OCI-LY3 (cell line): ENCODE results near the gene SLC7A6OS.

Experiments
- EZH2phosphoT487 ChIP-seq: fragments of 200-600 bp; shearing (Covaris generic); IDR thresholded peaks from 2 replicates; pipeline ENCODE4 v1.6.1; 2018; ENCODE audit warnings: antibody characterized with exemption, mixed run types, low read depth
- TF ChIP-seq, protein P1 (sequence below): fragments of 200-600, 300-600 bp; sonication (generic); IDR thresholded peaks from 2 replicates; pipeline ENCODE4 v1.5.1; 2014; ENCODE audit warnings: antibody characterized with exemption, low read length, low read depth

DNA sequence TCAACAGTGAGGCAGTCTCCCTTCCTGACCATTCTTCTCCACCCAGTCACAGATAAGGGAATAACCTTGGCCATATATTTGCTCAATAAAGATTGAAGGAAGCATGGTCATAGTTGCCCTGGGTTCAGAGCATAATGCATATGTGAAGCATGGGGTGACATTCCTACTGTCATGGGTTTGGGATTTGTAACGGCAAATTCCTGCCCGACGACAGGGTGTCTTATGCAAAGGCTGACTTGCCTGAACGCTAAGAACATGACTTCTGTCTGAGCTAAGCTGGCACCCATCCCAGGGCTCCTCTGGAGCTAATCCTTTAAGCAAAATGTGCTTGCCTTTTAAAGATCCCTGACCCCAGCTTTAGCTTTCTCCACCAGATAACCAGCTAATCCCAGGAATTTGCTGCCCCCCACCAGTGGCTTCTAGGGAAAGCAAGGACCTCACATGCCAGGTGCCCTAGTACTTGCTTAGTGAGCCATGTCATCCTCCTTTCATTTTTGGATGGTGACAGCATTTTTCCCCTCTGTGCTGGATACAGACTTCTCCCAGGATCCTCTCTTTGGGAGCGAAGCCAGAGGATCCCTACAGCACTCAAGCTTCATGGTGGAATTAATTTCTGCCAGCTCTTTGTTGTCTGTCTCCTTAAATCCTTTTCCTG lies 11.7 kb downstream of the SLC7A6OS start:
- TF ChIP-seq, protein P1, sequence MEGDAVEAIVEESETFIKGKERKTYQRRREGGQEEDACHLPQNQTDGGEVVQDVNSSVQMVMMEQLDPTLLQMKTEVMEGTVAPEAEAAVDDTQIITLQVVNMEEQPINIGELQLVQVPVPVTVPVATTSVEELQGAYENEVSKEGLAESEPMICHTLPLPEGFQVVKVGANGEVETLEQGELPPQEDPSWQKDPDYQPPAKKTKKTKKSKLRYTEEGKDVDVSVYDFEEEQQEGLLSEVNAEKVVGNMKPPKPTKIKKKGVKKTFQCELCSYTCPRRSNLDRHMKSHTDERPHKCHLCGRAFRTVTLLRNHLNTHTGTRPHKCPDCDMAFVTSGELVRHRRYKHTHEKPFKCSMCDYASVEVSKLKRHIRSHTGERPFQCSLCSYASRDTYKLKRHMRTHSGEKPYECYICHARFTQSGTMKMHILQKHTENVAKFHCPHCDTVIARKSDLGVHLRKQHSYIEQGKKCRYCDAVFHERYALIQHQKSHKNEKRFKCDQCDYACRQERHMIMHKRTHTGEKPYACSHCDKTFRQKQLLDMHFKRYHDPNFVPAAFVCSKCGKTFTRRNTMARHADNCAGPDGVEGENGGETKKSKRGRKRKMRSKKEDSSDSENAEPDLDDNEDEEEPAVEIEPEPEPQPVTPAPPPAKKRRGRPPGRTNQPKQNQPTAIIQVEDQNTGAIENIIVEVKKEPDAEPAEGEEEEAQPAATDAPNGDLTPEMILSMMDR, result no peak
- TF ChIP-seq EZH2phosphoT487, result no peak
